Urothelium cell line (cell line): ENCODE measurements around the gene ABCA13.
"Not testable (repeated sequence)": the region's sequence is repeated elsewhere in the genome, so short reads cannot be mapped to it uniquely, and the experiment has no call there.

Experiments used
- DNase-seq: peaks from one replicate; pipeline ENCODE4 v3.0.0; 2011; ENCODE audit warnings: low spot score, mixed read lengths
- FAIRE-seq: peaks from 2 replicates; lab custom pipeline; 2011; peaks lifted over from hg19 to GRCh38; lab: Jason Lieb, UNC

The ABCA13 gene

DNA sequence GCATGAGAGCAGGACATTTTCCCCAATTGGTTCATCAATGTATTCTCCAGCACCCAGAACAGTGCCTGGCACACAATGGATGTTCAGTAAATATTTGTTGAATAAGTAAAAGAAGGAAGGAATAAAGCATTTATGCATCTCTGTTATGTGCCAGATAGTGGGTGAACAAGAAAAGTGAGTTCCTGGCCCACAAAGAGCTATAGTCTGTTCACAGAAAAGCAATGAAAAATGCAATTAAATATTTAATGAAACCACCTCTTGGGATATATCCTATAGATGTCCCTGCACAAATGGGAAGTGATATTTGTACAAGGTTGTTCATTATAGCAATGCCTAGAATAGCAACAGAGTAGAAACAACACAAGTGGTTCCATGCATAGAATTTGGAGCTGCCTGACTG lies 2.1 kb downstream of the ABCA13 start:
- FAIRE-seq (no peak), DNase-seq (no peak)

DNA sequence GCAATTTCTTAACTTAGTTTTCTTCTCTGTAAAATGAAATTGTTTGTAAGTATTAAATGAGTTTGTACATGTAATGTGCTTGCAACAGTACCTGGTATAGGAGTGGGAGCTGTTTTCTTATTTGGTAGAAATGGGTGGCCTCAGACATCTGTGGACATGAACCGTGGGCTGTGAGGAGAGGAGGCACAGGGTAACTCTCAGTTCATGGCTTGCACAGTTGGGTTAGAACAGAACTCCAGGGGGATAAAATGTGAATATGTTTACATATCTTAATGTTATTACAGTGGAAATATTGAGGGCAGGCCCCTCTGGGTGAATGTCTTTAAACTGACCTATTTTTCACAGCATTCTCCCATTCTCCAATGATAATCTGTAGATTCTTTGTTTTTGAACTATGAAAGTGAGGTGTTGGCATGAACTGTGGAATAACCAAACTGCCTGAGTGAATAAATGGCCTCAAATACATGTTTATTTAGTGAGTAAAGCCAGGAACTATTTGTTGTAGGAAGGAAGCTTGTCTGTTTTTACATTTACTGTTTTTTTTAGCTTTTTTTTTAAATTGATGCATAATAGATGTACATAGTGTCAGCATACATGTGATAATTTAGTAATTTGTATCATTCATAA lies 2.6 kb downstream of the ABCA13 start:
- DNase-seq: no peak
- no peak for FAIRE-seq

DNA sequence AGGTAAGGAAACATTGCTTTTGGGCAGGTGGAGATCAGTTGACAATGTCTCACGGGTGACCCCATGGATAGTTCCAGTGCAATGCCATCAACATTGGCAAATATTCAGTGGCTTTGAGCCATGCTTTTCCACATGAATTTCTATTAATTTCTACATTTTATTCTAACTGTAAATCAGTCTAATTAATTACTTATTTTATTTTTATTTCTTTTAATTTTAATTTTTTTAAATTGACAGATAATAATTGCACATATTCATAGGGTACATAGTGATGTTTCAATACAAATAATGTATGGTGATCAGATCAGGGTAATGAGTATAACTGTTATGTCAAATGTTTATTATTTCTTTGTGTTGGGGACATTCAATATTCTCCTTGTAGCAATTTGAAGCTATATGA lies 3.8 kb downstream of the ABCA13 start:
- FAIRE-seq: no peak
- no peak for DNase-seq

DNA sequence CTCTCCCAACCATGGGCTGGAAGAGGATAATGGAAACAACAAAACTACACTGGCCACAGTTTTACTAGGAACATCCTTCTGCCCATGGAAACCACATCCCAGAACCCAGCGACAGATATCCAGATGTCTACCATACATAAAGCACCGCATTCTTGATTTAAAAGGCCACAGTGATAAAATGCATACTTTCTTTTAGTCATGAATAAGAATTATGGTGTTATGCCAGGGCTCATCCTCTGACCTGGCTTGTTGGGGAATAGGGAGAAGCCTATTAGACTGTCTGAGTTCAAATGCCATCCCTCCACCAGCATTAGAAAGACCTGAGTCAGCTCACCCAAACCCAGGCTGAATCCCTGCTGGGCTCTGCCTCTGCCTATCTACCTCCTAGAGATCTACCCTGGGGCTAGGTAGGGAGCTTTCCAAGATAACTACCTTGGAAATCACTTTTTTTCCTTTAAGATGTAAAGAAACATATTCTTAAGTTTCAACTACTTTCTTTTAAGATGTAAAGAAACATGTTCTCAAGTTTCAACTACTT lies 5.2 kb downstream of the ABCA13 start:
- DNase-seq: no peak
- no peak for FAIRE-seq

DNA sequence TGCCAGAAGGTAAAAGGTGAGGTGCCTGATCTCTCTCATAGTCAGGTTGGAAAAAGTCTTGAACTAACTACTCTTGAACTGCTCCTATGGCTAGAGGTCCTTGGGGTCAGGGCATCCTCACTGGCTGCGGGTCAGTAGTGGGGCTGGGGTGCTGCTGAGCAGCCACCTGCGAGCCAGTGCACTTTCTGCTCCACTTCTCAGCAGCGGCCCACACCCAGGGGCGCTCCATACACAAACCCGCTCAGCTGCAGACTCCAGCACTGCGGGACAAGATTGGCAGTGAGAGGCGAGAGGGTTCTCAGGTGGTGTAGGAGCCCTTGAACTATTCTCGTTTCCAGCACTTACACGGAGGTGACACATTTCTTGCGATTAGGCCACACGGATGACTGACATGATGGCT lies 6.0 kb downstream of the ABCA13 start:
- DNase-seq (no peak), FAIRE-seq (peak; percentile 20)

DNA sequence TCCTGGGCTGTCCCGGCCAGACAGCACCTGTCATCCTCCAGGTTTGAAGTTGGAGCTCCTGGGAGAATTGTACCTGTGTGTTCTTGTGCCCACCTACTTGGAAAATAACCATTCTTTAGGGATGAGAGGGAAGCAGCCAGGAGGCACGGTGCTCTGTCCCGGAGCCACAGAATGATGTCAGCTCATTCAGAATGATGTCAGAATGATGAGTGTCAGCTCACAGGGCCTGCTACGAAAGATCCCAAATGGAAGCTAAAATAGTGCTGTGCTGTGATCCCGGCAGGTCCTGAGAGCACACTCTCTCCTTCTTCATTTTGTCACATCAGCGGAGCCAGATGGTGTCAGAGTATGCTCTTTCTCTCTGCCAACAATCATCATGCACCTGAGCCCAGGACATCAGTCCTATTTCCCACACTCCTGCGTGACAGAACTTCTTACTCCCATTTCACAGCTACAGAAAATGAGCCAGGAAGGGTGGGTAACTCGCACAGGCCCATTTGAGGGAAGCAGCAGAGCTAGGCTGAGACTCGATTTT lies 8.3 kb downstream of the ABCA13 start:
- FAIRE-seq (peak; percentile 9), DNase-seq (no peak)

DNA sequence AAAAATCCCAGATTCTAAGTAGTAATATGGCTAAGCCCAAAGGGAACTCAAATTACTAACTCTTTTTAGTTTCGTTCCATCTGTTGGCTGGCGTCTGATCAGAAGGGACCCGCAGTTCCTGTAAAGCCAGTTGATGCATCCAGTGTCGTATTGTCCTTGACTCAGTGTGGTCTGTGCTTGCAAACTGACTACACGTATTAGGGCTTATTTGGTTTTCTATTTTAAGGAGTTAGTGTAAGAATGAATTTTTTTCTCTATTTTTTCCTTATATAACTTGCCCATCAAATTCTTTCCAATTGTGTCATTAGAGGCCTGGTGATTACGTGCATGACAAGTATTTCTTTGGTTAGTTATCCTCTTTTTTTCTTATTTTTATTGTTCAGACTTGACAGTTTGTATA lies 9.7 kb downstream of the ABCA13 start:
- FAIRE-seq (no peak), DNase-seq (peak; percentile 46)

DNA sequence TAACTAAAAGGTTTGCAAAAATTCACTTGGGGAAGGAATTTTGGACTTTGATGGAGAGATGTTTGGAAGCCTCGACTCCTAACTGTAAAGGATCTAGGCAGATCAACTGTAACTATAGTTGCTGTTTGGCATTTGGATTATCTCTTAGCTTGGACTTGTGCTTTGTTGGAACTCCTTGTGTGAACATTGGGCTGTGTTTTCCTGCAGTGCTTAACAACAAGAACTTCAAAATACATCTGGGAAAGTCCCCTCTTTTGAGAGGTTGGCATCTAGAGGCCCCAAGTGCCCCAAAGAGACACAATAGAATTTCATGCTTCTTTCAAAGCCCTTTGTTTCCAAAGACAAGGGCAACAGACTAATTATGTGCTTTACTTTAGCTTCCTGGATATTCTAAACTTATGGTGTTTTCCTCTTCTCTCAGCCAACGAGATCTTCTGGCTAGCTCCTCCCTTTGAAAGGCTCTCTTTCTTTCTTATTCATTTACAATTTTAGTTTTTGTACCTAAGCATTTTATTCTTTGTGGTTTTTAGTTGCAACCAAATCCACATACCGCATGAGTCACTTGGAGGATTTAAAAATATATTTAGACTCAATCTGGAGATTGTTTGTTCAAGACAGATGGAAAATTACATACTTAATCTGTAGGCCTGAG lies 11.6 kb downstream of the ABCA13 start:
- no peak for FAIRE-seq
- peak; percentile 30 for DNase-seq

DNA sequence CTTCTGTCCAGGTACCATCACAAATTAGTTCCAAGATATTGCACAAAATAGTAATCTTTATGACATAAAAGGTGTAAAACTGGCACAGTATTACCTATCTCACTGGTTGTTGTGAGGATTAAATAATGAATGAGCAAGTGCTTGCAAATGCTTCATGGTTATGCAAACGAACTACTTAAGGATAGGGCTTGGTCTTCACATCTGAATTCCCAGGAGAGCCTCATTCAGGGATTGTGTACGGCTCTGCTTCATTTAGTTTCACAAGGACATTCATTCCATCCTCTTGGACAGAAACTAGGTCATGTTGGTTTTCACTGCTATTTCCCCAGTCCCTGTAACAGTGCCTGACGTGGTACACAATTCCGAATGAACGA lies 12.1 kb downstream of the ABCA13 start:
- no peak for DNase-seq
- peak; percentile 30 for FAIRE-seq

DNA sequence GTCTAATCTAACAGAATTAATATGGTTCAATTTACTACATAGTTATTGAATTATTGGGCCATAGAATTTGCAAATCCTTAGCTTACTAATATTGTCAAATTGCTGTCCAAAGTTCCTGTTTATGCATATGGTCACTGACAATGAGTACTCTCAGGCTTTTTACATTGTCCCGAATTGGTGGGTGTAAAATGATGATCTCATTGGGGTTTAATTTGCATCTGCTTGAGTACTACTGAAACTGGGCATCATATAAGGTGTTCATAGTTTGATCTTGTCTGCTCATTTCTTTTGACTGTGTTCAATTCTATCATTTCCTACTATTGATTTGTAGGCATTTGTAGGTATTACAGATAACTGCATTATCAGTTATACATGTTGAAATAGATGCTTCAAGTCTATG lies 12.7 kb downstream of the ABCA13 start:
- FAIRE-seq: no peak
- DNase-seq: no peak

DNA sequence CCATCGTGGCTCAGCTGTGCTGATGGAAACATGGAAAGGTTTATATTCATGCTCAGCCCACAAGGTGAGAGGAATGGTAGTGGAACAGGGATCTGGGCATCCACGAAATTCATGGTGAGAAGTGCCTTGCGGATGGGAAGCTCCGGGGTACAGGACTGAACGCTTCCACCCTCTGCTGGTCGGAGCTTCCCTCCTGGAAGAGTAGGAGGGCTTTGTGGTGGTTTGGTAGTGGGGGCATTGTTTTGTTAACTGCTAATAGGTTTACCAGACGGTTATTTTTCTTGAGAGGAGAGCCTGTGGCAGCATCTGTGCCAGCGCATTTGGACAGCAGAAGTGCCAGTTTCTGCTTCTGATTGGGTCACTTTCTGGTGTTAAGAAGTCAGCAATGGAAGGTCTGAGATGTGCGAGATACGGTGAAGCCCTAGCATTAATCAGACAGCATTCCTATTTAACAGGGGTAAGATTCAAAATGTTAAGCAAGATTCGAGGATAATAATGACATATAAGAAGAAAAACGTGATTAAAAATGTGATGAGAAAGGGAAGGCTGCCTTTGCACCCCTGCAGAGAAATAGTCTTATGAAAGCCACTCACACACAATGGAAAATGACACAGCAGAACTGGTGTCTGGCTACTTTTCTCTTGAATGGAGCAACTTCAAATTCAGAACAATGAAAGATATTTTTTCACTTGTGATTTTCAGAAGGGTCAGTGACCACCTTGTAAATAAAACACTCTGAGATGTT lies 17.7 kb downstream of the ABCA13 start:
- DNase-seq (no peak), FAIRE-seq (no peak)

DNA sequence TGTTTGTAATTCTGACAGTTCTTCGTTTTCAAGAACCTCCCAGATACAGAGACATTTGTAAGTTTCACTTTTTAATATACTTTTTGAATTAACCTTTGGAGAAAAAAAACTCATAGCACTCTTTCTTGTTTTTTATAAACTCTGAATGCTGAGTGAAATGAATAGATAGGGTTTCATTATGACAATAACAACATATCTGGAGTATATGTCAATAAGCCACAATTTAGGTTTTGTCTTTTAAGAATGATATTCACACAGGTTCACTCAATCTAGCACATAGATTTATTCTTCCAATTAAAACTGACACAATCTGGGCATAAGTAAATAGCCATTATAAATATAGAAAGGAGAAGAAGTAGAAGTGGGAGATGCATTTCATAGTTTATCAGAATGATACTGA lies 21.7 kb downstream of the ABCA13 start:
- no peak for FAIRE-seq
- no peak for DNase-seq

DNA sequence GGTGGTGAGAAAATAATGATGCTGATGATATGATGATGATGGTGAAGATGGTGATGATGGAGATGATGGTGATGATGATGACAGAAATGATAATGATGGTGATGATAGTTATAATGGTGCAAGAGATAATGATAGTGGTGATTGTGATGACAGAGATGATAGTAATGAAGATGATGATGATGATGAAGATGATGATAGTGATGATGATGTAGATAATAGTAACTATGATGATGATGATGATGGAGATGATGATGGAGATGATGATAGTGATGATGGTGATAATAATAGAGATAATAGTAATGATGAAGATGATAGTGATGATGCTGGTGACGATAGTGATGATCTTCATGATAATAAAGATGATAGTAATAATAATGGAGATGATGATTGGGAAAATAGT lies 22.2 kb downstream of the ABCA13 start:
- no peak for DNase-seq

DNA sequence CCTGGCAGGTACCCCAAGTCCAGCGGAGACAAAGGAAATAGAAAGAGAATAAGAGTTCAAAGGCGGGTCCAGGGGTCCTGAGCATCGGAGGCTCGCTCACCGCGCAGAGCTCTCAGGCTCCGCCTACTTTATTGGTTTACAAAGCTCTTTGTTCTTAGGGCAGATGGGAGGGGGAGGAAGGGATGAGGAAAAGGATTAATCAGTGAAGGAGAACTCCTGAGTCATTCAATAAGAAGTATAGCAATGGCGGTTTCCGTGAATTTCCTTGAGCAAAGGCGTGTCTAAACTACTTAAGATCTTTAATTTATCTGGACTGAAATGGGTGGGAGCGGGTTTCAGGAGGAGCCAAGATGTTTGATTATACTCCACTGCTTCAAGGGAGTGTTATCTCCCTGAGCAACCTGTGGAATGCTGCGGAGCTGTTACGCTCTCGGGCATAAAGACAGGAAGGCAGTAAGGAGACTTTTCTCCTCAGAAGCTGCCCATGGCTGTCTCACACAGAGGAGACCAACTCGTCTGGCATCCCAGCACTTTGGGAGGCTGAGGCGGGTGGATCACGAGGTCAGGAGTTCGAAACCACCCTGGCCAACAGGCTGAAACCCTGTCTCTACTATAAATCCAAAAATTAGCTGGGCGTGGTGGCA lies 29.8 kb downstream of the ABCA13 start:
- DNase-seq, FAIRE-seq: not testable (repeated sequence)

More for the DNA sequence above, 22.2 kb downstream of the ABCA13 start:
- FAIRE-seq: peak; percentile 94

DNA sequence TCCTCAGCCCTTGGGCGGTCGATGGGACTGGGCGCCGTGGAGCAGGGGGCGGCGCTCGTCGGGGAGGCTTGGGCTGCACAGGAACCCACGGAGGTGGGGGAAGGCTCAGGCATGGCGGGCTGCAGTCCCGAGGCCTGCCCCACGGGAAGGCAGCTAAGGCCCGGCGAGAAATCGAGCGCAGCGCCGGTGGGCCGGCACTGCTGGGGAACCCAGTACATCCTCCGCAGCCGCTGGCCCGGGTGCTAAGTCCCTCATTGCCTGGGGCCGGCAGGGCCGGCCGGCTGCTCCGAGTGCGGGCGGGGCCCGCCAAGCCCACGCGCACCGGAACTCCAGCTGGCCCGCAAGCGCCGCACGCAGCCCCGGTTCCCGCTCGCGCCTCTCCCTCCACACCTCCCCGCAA lies 31.7 kb downstream of the ABCA13 start:
- FAIRE-seq, DNase-seq: not testable (repeated sequence)

DNA sequence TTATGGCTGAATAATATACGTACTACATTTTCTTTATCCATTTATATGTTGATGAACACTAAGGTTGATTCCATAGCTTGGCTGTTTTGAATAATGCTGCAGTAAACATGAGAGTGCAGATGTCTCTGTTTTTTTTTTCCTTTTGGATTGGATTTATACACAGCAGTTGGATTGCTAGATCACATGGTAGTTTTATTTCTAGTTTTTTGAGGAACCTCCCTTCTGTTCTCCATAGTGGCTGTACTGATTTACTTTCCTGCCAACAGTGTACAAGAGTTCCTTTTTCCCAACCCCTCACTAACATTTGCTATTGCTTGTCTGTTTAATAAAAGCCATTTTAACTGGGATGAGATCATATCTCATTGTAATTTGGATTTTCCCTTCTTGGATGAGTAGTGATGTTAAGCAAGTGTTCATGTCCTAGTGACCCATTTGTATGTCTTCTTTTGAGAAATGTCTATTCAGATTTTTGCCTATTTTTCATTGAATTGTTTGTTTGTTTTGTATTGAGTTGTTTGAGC lies 36.0 kb downstream of the ABCA13 start:
- no peak for DNase-seq
- FAIRE-seq: no peak

DNA sequence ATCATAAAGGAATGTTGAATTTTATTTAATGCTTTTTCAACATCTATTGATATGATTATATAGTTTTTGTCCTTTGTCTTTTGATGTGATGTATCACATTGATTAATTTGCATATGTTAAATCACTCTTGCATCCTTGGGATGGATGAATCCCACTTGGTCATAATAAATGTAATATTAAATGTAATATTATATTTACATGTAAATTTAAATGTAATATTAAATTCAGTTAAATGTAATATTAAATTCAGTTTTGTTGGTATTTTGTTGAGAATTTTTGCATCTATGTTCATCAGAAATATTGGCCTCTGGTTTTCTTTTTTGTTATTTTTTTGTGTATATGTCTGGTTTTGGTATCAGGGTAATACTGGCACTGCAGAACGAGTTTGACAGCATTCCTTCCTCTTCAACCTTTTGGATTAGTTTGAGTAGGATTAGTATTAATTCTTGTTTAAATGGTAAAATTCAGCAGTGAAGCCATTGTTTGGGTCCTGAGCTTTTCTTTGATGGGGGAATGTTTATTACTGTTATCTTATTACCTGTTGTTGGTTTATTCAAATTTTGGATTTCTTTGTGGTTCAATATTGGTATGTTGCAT lies 37.8 kb downstream of the ABCA13 start:
- DNase-seq (no peak), FAIRE-seq (no peak)

DNA sequence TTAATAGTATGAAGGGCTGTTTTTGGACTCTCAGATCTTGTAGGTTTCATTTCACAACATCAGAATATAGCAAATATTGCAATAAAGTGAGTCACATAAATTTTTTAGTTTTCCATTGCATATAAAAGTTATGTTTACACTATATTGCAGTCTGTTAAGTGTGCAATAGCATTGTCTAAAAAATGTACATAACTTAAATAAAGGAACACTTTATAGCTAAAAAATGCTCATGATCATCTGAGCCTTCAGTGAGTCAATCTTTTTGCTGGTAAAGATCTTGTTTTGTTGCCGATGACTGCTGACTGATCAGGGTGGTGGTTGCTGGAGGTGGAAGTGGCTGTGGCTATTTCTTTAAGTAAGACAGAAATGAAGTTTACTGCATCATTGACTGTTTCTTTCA lies 42.0 kb downstream of the ABCA13 start:
- FAIRE-seq (no peak), DNase-seq (no peak)

DNA sequence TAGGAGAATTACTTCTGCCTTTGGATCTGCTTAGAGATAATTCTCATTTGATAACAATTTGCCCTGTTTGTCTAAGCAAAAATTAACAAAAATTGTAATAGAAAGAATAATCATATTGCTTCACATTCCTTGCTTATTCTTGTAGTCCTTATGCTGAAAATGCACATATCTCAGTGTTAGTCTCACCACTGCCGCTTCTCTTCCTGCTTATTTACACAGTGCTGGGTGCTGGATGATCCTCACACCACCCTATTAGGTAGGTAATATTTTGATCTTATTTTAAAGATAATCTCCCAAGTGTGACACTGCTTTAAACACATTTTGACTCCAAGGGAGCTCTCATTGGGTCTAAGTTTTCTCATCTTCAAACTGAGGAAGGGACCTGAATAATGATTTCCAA lies 46.0 kb downstream of the ABCA13 start:
- FAIRE-seq (no peak), DNase-seq (no peak)

DNA sequence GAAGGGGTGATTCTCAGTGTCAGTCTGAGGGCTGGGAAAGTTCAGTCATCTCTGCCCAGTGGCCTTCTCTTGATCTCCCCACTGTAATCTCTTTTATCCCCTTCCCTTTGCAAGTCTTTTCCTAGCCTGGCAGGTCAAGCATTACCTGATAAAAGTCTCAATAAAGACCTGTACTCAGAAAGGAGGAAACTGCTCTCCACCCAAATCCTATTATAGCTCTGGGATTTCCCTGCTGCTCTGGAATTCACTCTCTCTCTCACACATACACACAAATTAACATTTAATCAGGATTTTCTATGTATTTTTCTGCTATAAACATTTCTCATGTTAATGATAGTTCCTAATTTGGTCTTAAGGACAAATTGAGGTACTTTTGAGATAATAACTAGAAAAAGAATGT lies 46.5 kb downstream of the ABCA13 start:
- DNase-seq (no peak), FAIRE-seq (no peak)

DNA sequence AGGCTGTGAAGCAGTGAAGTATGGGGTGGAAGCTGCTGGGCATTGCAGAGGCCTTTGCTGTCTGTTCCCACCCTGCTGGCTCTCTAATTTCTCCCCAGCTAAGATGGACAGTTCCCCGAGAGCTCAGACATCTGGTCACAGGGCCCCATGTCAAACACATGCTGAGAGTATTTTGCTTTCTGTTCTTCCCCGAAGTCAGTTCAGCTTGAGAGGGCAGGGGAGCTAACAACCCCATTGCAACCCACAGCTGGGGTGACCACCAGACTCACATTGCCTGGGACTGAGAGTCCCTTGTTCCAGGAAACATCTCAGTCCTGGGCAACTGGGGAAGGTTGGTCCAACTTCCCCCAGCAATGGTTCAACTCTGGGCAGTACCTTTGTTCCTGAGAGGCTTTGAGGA lies 52.8 kb downstream of the ABCA13 start:
- no peak for DNase-seq
- no peak for FAIRE-seq
